Thyroid gland (tissue), 4 donors: ENCODE data around the gene BMPR1B.

Experiments
- CTCF ChIP-seq, 6 experiments: fragments of 200-600 bp in 3 of 6; fragments of 450-650 bp in 3 of 6; sonication (generic) in 3 of 6; IDR thresholded peaks; one replicate each; pipeline ENCODE4 v1.5.1; 2016 to 2019; ENCODE audit warnings: antibody characterized with exemption in 6 of 6, mild to moderate bottlenecking in 2 of 6, inconsistent platforms in 1 of 6, moderate library complexity in 1 of 6
- POLR2A ChIP-seq, 2 donors: fragments of 450-650 bp; IDR thresholded peaks; one replicate each; pipeline ENCODE4 v1.6.1; 2017; ENCODE audit warnings: antibody characterized with exemption in 2 of 2, mild to moderate bottlenecking in 2 of 2, moderate library complexity in 1 of 2

- no peak for TF ChIP-seq CTCF (IDR thresholded peaks at IDR 0.05)
- TF ChIP-seq POLR2A (IDR thresholded peaks at IDR 0.05) = no peak
Observed at GRCh38 chr4:94961420-94961819, 203.7 kb downstream of the BMPR1B start.
